Astrocyte of the cerebellum (primary cell): ENCODE measurements around the gene DPPA2.

Experiments used
- DNase-seq: peaks from one replicate; pipeline ENCODE4 v3.0.0-alpha.2; 2011; ENCODE audit warnings: low read depth
- H3K4me3 ChIP-seq: 2 replicates; pipeline ENCODE4 v1.5.1; 2011; ENCODE audit warnings: mild to moderate bottlenecking, low read depth, low read length, moderate library complexity
- in situ Hi-C: cut with HindIII; loops from 2 replicates; pipeline ENCODE4 v1.10.0; 2017; ENCODE audit warnings: low sequenced_read_pairs
- TF ChIP-seq, protein P1 (sequence below): IDR thresholded peaks from 2 replicates; pipeline ENCODE4 v1.5.1; 2012; ENCODE audit warnings: low read length, low read depth, moderate library complexity, mild to moderate bottlenecking; ENCODE audit errors: missing control alignments

The DPPA2 gene

GRCh38 chr3:109278546-109278945 is 37.8 kb downstream of the DPPA2 start:
- TF ChIP-seq, protein P1, sequence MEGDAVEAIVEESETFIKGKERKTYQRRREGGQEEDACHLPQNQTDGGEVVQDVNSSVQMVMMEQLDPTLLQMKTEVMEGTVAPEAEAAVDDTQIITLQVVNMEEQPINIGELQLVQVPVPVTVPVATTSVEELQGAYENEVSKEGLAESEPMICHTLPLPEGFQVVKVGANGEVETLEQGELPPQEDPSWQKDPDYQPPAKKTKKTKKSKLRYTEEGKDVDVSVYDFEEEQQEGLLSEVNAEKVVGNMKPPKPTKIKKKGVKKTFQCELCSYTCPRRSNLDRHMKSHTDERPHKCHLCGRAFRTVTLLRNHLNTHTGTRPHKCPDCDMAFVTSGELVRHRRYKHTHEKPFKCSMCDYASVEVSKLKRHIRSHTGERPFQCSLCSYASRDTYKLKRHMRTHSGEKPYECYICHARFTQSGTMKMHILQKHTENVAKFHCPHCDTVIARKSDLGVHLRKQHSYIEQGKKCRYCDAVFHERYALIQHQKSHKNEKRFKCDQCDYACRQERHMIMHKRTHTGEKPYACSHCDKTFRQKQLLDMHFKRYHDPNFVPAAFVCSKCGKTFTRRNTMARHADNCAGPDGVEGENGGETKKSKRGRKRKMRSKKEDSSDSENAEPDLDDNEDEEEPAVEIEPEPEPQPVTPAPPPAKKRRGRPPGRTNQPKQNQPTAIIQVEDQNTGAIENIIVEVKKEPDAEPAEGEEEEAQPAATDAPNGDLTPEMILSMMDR, result no peak
- no peak overlapping the region for H3K4me3 ChIP-seq
- in situ Hi-C loops, result no loop called here
- DNase-seq, result peak; percentile 56

- no peak for DNase-seq
- H3K4me3 ChIP-seq, result no peak overlapping the region
- TF ChIP-seq, protein P1, result no peak
- in situ Hi-C loops, result no loop called here
Observed at GRCh38 chr3:109278141-109278540, 38.2 kb downstream of the DPPA2 start.

- in situ Hi-C loops, result no loop called here
- TF ChIP-seq, protein P1, result peak; percentile 75
- no peak overlapping the region for H3K4me3 ChIP-seq
- peak; percentile 33 for DNase-seq
Observed at GRCh38 chr3:109275702-109276293, 40.5 kb downstream of the DPPA2 start.

DNA sequence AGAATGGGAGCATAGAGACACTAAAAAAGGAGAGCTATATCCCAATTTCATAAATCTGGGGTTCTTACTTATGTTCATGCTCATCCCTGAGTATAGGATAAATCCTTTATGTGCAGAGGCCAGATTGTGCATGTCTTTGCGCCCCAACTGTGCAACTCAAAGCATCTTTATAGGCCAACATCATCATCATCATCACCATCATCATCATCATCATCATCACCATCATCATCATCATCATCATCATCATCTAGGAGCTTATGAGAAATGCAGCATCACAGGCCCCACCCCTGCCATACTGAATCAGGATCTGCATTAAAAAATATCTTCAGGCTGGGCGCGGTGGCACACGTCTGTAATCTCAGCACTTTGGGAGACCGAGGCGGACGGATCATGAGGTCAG is 45.5 kb downstream of the DPPA2 start:
- TF ChIP-seq, protein P1, result no peak
- no peak for DNase-seq
- in situ Hi-C loops, result no loop called here
- no peak overlapping the region for H3K4me3 ChIP-seq

DNA sequence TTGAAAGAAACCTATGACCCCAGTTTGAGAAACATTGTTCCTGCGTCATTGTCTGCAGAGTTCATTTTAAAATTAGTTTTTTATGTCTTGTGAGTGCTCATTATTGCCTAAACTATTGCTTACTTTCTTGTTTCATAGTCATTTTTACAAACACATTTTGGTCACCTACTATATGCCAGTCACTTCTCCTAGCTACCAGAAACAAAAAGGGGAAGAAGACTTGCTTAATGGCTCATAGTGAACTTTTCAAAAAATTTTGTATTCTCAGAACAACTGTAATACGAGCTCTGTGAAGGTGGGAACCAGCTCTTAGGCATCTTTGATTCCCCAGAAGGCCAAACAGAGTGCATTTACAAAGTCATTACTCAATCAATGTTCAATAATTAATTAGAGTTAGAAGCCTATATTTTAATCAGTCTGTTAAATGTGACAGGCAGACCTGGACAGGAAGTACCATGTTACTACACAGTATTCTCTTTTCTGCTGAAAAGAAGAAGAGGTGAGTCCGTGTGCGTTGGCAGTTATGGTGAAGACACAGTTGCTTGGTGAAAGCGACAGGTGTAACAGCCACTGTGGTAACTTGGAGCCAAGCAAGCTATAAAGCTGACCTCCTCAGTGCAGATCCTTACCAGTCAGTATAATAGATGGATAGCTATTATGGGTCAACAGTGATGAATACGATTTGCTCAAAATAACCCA is 46.6 kb downstream of the DPPA2 start:
- no peak overlapping the region for H3K4me3 ChIP-seq
- in situ Hi-C loops, result no loop called here
- TF ChIP-seq, protein P1, result no peak
- no peak for DNase-seq

DNA sequence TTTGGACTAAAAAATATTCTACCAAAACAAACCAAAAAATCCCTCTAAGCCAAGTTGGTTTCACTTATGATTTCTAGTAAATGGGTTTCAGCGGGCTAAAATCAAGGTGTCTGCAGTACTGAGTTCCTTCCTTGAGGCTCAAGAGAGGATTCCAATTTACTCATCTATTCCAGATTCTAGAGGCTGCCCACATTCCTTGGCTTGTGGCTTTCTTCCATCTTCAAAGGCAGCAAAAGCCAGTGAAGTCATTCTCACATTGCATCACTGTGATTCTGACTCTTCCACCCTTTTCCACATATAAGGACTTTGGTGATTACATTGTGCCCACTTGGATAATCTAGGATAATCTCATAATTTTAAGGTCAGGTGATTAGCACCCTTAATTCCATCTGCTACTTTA is 48.1 kb downstream of the DPPA2 start:
- DNase-seq, result no peak
- H3K4me3 ChIP-seq, result no peak overlapping the region
- TF ChIP-seq, protein P1, result no peak
- in situ Hi-C loops, result no loop called here
